ENCODE data around the gene BSPH1.
"Not testable (repeated sequence)": the region's sequence is repeated elsewhere in the genome, so short reads cannot be mapped to it uniquely, and the experiment has no call there.

The BSPH1 gene

DNA sequence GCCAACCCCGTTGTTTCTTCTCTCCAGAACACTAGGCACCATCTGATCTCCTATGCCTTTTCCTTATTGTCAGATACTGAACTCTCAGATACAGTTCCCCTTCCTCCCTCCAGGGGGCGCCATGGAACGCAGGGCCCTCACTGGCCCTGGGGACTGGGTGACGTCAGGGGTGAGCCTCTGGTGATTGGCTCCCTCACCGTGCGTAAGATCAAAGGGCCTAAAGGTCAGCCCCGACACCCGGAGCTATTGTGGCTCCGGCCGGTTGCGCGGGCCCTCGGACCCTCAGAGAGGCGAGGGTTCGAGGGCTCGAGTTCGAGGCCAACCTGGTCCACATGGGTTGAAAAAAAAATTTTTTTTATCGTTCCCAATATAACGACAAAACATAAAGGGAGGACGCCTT lies 63.4 kb downstream of the BSPH1 start:
- H3K4me3 ChIP-seq (ENCODE audit: low read depth, low read length), result not testable (repeated sequence)

DNA sequence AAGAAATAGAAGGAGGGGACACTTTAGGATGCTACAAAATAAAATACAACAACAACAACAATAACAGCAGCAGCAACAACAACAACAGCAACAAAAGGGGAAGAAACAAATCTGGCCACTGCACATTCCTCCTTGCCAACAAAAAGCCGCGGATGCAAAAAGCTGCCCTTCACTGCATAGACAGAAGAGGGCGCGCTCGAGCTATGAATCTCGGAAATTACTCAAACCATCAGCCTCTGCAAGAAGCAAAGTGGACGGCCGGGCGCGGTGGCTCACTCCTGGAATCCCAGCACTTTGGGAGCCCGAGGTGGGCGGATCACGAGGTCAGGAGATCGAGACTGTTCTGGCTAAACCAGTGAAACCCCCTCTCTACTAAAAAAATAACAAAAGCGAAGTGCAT lies 71.9 kb downstream of the BSPH1 start:
- not testable (repeated sequence) for H3K4me3 ChIP-seq (ENCODE audit: low read depth, low read length)

Measured in iPS-11a (cell line).